Activated naive CD8-positive, alpha-beta T cell treated with anti-CD3 and anti-CD28 coated beads, Interleukin-2, amount 50 U/mL, for 16 hours (primary cell): Measurements from ENCODE around the gene ZNF700.
"Not testable (repeated sequence)": the region's sequence is repeated elsewhere in the genome, so short reads cannot be mapped to it uniquely, and the experiment has no call there.

Source experiments
- DNase-seq: peaks from one replicate; pipeline ENCODE4 v3.0.0-alpha.2; 2020; ENCODE audit warnings: low read depth, low spot score

ZNF700 gene

DNA sequence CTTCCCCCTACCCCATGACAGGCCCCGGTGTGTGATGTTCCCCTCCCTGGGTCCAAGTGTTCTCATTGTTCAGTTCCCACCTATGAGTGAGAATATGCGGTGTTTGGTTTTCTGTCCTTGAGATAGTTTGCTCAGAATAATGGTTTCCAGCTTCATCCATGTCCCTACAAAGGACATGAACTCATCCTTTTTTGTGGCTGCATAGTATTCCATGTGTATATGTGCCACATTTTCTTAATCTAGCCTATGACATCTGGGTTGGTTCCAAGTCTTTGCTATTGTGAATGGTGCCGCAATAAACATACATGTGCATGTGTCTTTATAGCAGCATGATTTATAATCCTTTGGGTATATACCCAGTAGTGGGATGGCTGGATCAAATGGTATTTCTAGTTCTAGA is 13.5 kb downstream of the ZNF700 start:
- not testable (repeated sequence) for DNase-seq

DNA sequence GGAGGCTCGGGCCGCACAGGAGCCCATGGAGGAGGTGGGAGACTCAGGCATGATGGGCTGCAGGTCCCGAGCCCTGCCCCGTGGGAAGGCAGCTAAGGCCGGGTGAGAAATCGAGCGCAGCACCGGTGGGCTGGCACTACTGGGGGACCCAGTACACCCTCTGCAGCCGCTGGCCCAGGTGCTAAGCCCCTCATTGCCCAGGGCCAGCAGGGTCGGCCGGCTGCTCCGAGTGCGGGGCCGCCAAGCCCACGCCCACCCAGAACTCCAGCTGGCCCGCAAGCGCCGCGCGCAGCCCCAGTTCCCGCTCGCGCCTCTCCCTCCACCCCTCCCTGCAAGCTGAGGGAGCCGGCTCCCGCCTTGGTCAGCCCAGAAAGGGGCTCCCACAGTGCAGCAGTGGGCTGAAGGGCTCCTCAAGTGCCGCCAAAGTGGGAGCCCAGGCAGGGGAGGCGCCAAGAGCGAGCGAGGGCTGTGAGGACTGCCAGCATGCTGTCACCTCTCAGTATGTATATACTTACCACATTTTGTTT is 16.5 kb downstream of the ZNF700 start:
- not testable (repeated sequence) for DNase-seq

DNA sequence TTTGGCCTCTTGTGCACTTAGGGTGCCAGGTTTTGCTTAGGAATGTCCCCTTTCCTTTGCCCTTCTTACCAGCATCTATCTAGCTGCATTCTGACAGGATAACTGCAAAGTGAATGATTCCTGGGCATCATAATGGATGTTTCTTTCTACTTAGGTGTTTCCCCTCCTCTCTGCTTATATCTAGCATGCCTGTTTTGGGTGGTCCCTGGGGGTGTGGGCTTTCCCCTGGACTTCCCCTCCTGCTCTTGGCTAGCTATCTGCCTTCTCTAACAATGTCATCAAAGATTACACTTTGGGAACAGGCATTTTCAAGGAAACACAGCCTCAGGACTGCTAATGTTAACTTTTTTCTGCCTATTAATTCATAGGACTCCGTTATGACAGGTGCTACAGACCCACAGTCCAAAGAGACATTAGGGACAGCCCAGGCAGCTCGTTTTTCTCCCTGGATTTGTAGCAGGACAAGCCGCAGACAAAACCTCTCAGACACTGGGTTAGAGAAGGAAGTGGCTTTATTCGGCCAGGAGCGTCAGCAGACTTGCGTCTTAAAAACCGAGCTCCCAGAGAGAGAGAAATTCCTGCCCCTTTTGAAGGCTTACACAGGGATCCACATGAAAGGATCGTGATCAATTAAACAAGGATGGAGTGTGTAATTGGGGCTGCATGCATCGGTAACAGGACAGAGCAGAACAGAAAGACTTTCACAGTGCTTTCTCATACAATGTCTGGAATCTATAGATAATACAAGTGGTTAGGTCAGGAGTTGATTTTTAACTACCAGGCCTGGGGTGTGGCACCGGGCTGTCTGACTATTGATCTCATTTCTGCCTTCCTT is 17.3 kb downstream of the ZNF700 start:
- no peak for DNase-seq

DNA sequence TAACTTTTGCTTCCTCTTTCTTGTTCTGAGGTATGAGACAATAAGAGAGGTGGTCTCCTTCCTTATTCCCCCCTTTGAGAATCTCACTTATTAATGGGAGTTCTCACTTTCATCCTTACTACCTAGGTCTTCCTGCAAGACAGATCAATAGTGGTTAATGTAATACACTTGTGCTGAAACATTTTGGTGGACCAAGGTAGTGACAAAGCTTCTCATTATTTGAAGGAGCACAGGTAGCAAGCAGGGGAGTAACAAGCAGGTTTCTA is 17.9 kb downstream of the ZNF700 start:
- no peak for DNase-seq

DNA sequence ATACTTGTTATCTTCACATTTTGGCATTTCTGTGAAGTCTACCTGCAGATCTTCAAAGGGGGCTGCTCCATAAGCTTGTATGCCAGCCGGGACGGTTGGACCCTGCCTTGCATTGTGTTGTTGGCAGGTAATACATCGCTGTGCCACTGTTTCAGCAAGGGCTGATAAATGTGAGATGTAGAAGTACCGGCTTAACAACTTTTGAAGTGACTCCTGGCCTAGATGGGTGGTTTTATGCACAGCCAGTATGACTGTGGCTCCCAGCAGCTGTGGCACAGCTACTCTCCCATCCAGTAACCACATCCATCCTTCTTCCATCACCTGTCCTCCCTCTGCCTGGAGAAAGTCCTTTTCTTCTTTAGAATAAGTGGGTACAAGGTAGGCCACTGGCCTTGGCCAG is 19.7 kb downstream of the ZNF700 start:
- DNase-seq, result no peak

DNA sequence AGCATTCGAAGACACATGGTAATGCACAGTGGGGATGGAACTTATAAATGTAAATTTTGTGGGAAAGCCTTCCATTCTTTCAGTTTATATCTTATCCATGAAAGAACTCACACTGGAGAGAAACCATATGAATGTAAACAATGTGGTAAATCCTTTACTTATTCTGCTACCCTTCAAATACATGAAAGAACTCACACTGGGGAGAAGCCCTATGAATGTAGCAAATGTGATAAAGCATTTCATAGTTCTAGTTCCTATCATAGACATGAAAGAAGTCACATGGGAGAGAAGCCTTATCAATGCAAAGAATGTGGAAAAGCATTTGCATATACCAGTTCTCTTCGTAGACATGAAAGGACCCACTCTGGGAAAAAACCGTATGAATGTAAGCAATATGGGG is 23.7 kb downstream of the ZNF700 start:
- DNase-seq, result no peak

DNA sequence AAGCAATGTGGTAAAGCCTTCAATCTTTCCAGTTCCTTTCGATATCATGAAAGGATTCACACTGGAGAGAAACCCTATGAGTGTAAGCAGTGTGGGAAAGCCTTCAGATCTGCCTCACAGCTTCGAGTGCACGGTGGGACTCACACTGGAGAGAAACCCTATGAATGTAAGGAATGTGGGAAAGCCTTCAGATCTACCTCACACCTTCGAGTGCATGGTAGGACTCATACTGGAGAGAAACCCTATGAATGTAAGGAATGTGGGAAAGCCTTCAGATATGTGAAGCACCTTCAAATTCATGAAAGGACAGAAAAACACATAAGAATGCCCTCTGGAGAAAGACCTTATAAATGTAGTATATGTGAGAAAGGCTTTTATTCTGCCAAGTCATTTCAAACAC is 24.3 kb downstream of the ZNF700 start:
- no peak for DNase-seq

DNA sequence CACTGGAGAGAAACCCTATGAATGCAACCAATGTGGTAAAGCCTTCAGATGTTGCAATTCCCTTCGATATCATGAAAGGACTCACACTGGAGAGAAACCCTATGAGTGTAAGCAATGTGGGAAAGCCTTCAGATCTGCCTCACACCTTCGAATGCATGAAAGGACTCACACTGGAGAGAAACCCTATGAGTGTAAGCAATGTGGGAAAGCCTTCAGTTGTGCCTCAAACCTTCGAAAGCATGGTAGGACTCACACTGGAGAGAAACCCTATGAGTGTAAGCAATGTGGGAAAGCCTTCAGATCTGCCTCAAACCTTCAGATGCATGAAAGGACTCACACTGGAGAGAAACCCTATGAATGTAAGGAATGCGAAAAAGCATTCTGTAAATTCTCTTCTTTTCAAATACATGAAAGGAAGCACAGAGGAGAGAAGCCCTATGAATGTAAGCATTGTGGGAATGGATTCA is 24.7 kb downstream of the ZNF700 start:
- DNase-seq, result not testable (repeated sequence)

DNA sequence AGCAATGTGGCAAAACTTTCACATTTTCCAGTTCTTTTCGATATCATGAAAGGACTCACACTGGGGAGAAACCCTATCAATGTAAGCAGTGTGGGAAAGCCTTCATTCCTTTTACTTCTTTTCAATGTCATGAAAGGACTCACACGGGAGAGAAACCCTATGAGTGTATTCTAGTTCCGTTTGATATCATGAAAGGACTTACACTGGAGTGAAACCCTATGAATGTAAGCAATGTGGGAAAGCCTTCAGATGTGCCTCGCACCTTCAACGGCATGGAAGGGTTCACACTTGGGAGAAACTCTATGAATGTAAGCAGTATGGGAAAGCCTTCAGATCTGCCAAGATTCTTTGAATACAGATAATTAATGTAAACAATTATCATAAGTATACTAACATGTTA is 25.4 kb downstream of the ZNF700 start:
- no peak for DNase-seq

DNA sequence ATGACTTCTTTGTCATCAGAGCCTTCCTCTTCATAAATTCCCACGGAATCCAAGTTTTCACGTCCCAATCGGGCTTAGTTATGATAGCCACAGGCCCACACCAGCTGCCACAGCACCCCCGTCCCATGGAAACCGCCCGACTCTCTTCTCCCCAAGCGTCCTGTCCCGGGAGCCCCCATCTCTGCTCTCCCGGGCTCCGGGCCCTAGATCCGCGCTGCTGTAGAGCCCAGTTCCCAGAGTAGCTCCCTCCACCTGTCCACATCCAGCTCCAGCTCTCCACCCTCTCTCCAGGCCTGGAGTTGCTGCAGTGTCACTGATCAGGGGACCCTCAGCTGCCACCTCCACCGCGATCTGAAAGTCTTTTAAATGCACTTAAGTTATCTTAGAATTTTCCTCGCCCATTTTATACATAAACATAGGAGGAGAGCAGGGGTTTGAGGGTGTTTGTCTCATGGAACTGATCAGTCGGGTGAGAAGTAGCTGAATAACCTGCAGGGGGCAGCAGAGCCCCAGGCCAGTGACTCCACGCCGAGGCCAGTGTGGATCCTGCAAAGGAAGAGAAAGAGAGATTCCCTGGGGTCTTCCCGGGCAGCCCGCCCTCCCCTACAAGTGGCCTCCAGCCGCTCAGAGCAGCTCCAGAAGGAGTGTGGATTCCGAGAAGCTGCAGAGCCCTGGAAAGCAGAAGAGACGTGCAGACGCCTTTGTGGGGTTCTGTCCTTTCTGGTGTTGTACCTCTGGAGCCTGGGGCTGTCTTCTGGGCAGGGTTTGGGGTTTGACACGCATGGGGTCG is 38.9 kb downstream of the ZNF700 start:
- DNase-seq, result peak; percentile 50

DNA sequence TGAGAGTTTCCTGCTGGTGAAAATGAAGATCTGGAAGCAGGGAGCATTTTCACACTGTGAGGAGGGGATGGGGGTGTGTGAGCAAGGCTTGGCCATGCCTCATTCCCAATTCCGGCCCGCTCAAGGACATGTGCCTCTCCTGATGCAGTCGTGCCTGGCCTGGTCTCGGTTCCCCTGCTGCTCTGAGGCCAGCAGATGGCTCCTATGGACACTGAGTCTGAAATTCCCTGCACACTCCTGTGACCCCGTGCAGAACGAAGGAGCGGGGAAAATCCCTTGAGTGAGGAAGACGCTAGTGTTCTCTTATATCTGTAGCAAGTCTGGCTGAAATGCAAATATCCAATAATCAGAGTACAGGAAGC is 39.6 kb downstream of the ZNF700 start:
- no peak for DNase-seq

DNA sequence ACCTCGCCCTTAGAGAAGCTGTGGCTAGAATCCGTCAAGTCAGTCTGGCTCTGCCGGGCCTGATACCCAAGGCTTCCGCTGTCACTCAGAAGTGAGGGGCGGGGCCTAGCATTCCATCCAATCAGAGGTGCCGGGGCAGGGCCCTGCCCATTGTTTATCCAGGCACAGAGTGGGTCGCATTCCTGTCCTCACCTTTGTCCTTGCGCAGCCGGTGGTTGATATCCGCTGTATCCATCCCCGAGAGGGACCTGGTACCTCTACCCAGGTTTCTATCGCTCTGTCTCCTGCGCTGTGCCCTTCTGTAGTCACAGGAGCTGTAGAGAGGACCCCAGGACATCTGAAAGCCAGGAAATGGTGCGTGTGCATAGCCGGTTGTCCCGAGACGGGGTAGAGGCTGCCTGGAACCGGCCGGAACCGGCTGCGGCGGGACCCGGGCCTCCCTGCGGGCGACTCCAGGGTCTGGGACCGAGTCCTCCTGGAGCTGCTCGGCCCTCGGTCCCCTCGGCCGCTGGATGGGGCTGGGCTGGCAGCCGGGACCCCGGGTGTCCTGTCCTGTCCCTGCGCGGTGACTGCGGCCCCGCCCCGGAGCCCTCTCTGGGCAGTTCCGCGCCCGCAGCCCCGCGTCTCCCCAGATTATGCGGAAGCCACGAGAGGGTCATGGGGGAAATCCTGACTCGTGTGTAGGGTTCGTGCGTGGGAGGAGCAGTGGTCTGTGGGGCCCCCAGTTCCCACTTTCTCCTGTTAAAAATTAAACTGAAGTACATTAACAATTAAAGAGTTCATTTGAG is 40.1 kb downstream of the ZNF700 start, which contains the start of gene ZNF763:
Gene ZNF763 (plus strand): TSS at position 183 of the 788 bp plus-strand sequence. CDS start 169 bp downstream, at position 352.
- peak; percentile 75 for DNase-seq

DNA sequence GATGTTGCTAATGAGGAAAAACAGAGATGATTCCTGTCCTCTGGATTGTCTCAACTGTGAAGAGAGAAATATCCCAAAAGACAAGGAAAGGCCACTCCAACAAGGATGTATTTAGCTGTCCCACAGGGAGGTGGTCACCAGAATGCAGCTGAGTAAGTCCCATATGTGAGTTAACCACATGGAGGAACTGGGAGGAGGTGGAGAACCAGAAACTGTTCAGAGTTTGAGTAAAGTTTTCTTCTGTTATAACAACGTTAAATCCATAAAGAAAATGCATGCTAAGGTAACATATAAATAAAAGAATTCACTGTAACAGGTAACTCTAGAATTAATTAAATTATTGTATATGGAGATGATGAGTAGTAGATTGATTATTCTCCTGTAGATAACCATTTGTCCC is 45.3 kb downstream of the ZNF700 start:
- no peak for DNase-seq

DNA sequence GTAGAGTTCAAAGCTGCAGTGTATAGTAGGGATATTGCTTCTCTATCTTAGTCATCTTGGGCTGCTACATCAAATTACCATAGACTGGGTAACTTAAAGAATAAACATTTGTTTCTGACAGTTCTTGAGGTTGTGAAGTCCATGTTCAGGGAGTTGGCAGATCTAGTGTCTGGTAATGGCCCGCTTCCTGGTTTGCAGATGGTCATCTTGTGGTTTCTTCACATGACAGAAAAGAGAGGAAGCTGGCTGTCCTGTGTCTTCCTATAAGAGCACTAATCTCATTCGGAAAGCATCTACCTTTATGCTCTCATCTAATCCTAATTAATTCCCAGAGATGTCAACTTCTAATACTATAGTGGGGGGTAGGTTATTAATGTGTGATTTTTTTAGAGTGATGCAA is 46.1 kb downstream of the ZNF700 start:
- no peak for DNase-seq

DNA sequence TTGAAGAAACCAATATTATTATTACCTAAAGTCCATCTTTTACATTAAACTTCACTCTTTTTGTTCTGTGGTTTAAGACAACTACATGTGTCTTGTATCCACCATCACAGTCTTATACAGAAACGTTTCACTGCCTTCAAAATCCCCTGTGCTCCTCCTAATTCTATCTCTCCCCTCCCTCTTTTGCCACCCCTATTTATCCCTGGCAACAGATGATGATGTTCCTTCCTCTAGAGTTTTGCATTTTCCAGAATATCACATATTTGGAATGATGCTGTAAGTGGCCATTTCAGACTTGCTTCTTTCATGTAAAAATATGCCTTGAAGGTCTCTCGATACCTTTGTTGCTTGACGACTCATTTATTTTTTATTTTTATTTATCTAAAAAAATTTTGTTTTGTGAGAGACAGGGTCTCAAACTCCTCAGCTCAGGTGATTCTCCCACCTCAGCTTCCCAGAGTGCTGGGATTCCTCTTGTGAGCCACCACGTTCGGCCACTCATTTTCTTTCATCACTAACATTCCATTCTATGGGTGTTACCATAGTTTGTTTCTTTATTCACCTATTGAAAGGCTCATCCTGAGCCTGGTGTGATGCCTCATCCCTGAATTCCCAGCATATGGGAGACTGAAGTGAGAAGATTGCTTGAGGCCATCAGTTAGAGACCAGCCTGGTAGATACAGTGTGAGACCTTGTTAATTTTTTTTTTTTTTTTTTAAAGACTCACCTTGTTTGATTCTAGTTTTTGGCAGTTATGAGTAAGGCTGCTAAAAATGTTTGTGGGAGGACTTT is 48.3 kb downstream of the ZNF700 start:
- DNase-seq, result no peak

DNA sequence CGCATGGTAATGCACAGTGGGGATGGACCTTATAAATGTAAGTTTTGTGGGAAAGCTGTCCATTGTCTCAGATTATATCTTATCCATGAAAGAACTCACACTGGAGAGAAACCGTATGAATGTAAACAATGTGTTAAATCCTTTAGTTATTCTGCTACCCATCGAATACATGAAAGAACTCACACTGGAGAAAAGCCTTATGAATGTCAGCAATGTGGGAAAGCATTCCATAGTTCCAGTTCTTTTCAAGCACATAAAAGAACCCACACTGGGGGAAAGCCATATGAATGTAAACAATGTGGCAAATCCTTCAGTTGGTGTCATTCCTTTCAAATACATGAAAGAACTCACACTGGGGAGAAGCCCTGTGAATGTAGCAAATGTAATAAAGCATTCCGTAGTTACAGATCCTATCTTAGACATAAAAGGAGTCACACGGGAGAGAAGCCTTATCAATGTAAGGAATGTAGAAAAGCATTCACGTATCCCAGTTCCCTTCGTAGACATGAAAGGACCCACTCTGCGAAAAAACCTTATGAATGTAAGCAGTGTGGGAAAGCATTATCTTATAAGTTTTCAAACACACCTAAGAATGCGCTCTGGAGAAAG is 53.7 kb downstream of the ZNF700 start:
- DNase-seq, result no peak

DNA sequence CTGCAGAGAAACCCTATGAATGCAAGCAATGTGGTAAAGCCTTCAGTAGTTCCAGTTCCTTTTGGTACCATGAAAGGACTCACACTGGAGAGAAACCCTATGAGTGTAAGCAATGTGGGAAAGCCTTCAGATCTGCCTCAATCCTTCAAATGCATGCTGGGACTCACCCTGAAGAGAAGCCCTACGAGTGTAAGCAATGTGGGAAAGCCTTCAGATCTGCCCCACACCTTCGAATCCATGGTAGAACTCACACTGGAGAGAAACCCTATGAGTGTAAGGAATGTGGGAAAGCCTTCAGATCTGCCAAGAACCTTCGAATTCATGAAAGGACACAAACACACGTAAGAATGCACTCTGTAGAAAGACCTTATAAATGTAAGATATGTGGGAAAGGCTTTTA is 54.6 kb downstream of the ZNF700 start:
- no peak for DNase-seq

DNA sequence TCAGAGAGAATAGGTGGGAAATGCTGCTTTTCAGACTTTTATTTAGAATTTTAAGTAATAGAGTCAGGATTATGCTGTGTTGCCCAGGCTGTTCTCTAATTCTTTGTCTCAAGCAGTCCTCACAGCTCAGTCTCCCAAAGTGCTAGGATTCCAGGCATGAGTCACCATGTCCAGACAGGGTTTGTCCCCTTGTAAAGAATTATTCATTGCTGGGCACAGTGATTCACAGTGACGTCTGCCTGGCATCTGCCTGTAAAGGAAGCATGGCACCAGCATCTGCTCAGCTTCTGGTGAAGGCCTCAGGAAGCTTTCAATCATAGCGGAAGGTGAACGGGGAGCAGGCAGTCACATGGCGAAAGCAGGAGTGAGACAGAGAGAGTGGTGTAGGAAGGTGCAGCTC is 57.6 kb downstream of the ZNF700 start:
- DNase-seq, result no peak

DNA sequence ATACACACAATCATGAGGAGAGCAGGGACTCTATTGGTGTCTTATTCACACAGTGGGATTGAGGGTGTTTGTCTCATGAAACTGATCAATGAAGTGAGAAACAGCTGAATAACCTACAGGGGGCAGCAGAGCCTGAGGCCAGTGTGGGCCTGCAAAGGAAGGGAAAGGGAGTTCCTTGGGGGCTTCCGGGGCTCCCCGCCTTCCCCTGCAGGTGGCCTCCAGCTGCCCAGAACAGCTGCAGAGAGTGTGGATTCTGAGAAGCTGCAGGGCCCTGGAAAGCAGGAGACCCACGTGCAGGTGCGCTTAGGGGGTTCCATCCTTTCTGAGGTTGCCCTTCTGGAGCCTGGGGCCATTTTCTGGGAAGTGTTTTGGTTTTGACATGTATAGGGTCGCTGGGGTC is 60.1 kb downstream of the ZNF700 start:
- no peak for DNase-seq

DNA sequence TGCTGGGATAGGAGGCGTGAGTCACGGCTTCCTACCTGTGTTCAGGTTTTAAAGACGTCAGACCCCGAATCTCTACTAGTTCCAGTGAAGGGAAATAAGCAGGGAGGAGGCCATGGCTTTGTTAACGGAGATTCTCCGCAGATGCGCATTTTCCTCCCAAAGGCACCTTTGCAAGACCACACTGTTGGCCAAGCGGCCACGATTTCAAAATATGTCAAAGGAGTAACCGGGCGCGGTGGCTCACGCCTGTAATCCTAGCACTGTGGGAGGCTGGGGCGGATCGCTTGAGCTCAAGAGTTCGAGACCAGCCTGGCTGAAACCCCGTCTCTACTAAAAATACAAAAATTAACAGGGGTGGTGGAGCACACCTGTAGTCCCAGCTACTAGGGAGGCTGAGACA is 61.8 kb downstream of the ZNF700 start:
- DNase-seq, result no peak
